Naive thymus-derived CD8-positive, alpha-beta T cell (primary cell): Measurements from ENCODE around the gene TMCC1. TPM values are rescaled to one million over a fixed set of nuclear protein-coding genes. Genes with fewer than 3 reads are reported as not detected.
"Not testable (repeated sequence)": the region's sequence is repeated elsewhere in the genome, so short reads cannot be mapped to it uniquely, and the experiment has no call there.

Source experiments
- ATAC-seq, 2 donors: fragments of 150-1000 bp; cut with Tn5 transposase in 1 of 2; sonication (Bioruptor Pico), chemical (Tn5 transposase) in 1 of 2; 1 replicate in 1 of 2; 2 replicates in 1 of 2; pipeline ENCODE4 v1.10.0; 2021; ENCODE audit warnings: mild to moderate bottlenecking in 2 of 2, moderate library complexity in 2 of 2
- POLR2A ChIA-PET: fragments of 350-600 bp; sonication (Branson Sonifier 250); formaldehyde crosslinking; loops from one replicate; lab custom pipeline; 2021; ENCODE audit warnings: antibody characterized with exemption; lab: Charles Lee
- DNase-seq, 10 donors: peaks; one replicate each; pipeline versions ENCODE4 v3.0.0 to v3.0.0-alpha.2; 2020 to 2022
- H3K27ac Mint-ChIP-seq, 10 donors: one replicate each; pipeline ENCODE4 v1.8.0; 2020 to 2022; ENCODE audit warnings: mild to moderate bottlenecking in 10 of 10, mixed read lengths in 10 of 10, moderate library complexity in 4 of 10, inconsistent platforms in 1 of 10
- H3K27me3 Mint-ChIP-seq, 5 donors: one replicate each; pipeline ENCODE4 v1.8.0; 2021 to 2022; ENCODE audit warnings: mixed read lengths in 5 of 5
- H3K36me3 Mint-ChIP-seq, 3 donors: one replicate each; pipeline ENCODE4 v1.8.0; 2020 to 2022; ENCODE audit warnings: mixed read lengths in 3 of 3, mild to moderate bottlenecking in 2 of 3, inconsistent platforms in 1 of 3
- H3K4me1 Mint-ChIP-seq, 4 donors: one replicate each; pipeline ENCODE4 v1.8.0; 2021 to 2022; ENCODE audit warnings: mixed read lengths in 4 of 4
- H3K4me3 Mint-ChIP-seq, 10 donors: one replicate each; pipeline ENCODE4 v1.8.0; 2020 to 2022; ENCODE audit warnings: mild to moderate bottlenecking in 10 of 10, mixed read lengths in 10 of 10, moderate library complexity in 6 of 10, inconsistent platforms in 1 of 10
- H3K9me3 Mint-ChIP-seq, 9 donors: one replicate each; pipeline ENCODE4 v1.8.0; 2020 to 2022; ENCODE audit warnings: mixed read lengths in 9 of 9, mild to moderate bottlenecking in 3 of 9, inconsistent platforms in 1 of 9, moderate library complexity in 1 of 9
- polyA plus RNA-seq, 3 donors: library from polyadenylated mRNA; unstranded; fragments of 300-500 nt; fragmentation: Illumina TruSeq; gene quantifications; one replicate each; pipeline ENCODE4 v1.2.3, GENCODE V29; 2021
- total RNA-seq, 8 experiments: library from RNA in 2 of 8; stranded (reverse) in 2 of 8; gene quantifications; one replicate each; pipeline ENCODE4 v1.2.3 and lab custom pipeline; 2021 to 2026

Gene TMCC1
- total and polyA plus RNA-seq, 5 experiments from 2014 or later, result 4.2 to 34.9 (median 6.3) TPM

DNA sequence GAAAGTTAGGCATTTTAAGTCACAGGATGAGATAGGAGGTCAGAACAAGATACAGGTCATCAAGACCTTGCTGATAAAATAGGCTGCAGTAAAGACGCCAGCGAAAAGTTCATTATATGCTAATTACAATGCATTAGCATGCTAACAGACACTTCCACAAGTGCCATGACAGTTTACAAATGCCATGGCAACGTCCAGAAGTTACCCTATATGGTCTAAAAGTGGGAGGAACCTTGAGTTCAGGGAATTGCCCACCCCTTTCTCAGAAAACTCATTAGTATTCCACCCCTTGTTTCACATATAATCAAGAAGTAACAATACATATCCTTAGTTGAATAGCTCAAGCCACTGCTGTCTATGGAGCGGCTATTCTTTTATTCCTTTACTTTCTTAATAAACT is 194.3 kb downstream of the TMCC1 start:
- Mint-ChIP-seq H3K36me3 (peaks cover 6 to 39% (median 19%) of the 10 kb centered on the region in 3 donors), H3K4me3 (no peak overlapping the region), H3K9me3 (peaks cover 0 to 19% (median 0%) of the 10 kb centered on the region in 9 donors), H3K4me1 (peaks cover 0 to 15% (median 6%) of the 10 kb centered on the region in 4 donors), H3K27ac (no peak overlapping the region), H3K27me3 (no peaks in the 10 kb centered on the region)
- DNase-seq (no peak), ATAC-seq (no peak)
- POLR2A ChIA-PET, result no interaction called here

DNA sequence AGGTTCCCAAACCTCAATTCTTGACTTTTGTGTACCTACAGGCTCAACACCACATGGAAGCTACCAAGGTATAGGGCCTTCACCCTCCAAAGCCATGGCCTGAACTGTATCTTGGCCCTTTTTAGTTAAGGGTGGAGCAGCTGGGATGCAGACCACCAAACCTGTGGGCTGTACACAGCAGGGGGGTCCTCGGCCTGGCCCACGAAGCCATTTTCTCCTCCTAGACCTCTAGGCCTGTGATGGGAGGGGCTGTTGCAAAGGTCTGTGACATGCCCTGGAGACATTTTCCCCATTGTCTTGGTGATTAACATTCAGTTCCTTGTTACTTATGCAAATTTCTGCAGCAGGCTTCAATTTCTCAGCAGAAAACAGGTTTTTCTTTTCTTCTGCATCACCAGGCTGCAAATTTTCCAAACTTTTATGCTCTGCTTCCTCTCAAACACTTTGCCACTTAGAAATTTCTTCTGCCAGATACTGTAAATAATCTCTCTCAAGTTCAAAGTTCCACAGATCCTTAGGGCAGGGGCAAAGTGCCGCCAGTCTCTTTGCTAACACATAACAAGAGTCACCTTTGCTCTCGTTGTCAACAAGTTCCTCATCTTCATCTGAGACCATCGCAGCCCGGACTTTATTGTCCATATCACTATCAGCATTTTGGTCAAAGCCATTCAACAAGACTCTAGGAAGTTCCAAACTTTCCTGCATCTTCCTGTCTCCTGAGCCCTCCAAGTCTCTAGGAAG is 196.1 kb downstream of the TMCC1 start:
- ATAC-seq (no peak), DNase-seq (no peak)
- Mint-ChIP-seq H3K27me3 (no peaks in the 10 kb centered on the region), H3K36me3 (peaks cover 6 to 34% (median 19%) of the 10 kb centered on the region in 3 donors), H3K4me1 (peaks cover 0 to 13% (median 6%) of the 10 kb centered on the region in 4 donors), H3K27ac (no peak overlapping the region), H3K4me3 (no peak overlapping the region), H3K9me3 (peaks cover 0 to 19% (median 0%) of the 10 kb centered on the region in 9 donors)
- POLR2A ChIA-PET, result no interaction called here

DNA sequence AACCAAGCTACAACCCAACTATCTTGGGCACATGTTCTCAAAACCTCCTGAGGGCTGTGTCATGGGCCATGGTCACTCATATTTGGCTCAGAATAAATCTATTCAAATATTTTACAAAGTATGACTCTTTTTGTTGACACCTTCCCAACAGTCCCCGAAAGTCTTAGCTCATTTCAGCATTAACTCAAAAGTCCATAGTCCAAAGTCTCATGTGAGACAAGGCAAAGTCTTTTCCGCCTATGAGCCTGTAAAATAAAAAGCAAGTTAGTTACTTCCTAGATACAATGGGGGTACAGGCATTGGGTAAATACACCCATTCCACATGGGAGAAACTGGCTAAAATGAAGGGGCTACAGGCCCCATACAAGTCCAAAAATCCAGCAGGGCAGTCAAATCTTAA is 197.1 kb downstream of the TMCC1 start:
- H3K4me3 Mint-ChIP-seq, H3K27ac Mint-ChIP-seq, POLR2A ChIA-PET, DNase-seq, H3K27me3 Mint-ChIP-seq, ATAC-seq: not testable (repeated sequence)
- H3K36me3 Mint-ChIP-seq, result peaks cover 6 to 33% (median 19%) of the 10 kb centered on the region in 3 donors
- H3K9me3 Mint-ChIP-seq, result peaks cover 0 to 19% (median 0%) of the 10 kb centered on the region in 9 donors
- peaks cover 1 to 13% (median 6%) of the 10 kb centered on the region in 4 donors for H3K4me1 Mint-ChIP-seq

DNA sequence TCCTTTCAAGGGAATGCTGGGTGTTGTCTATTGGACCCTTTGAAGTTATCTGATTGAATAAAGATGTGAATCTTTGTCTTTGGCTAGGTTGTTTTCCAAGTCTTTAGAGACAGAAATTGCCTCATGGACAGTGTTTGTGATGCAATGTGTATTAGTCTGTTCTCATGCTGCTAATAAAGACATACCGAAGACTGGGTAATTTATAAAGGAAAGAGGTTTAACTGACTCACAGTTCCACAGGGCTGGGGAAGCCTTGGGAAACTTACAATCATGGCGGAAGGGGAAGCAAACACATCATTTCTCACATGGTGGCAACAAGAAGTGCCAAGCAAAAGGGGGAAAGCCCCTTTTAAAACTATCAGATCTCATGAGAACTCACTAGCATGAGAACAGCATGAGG is 198.3 kb downstream of the TMCC1 start:
- no peak overlapping the region for H3K4me3 Mint-ChIP-seq
- peaks cover 2 to 26% (median 19%) of the 10 kb centered on the region in 3 donors for H3K36me3 Mint-ChIP-seq
- ATAC-seq, result no peak

DNA sequence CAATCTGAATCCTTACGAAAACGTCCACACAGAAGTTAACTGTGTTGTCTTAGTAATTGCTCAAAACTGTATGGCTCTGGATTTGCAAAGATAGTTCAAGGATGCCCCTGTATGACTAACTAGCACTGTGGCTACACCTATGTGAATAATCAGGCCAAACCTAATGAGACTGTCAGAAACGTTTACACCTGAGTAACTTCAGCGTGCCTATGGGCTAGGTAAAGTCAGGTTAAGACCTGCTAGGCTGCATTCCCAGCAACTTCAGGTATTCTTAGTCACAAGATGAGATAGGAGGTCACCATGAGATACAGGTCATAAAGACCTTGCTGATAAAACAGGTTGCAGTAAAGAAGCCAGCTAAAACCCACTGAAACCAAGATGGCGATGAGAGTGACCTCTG is 199.3 kb downstream of the TMCC1 start:
- no peak for ATAC-seq
- Mint-ChIP-seq H3K36me3 (peaks cover 2 to 26% (median 19%) of the 10 kb centered on the region in 3 donors), H3K9me3 (peaks cover 0 to 19% (median 0%) of the 10 kb centered on the region in 9 donors), H3K4me3 (no peak overlapping the region), H3K4me1 (peaks cover 7 to 24% (median 12%) of the 10 kb centered on the region in 4 donors), H3K27me3 (no peaks in the 10 kb centered on the region), H3K27ac (no peak overlapping the region)
- POLR2A ChIA-PET, result no interaction called here
- DNase-seq, result no peak

More for the DNA sequence above, 198.3 kb downstream of the TMCC1 start:
- Mint-ChIP-seq H3K9me3 (peaks cover 0 to 19% (median 0%) of the 10 kb centered on the region in 9 donors), H3K4me1 (peaks cover 7 to 23% (median 10%) of the 10 kb centered on the region in 4 donors), H3K27me3 (no peaks in the 10 kb centered on the region), H3K27ac (no peak overlapping the region)
- no peak for DNase-seq
- POLR2A ChIA-PET, result no interaction called here

DNA sequence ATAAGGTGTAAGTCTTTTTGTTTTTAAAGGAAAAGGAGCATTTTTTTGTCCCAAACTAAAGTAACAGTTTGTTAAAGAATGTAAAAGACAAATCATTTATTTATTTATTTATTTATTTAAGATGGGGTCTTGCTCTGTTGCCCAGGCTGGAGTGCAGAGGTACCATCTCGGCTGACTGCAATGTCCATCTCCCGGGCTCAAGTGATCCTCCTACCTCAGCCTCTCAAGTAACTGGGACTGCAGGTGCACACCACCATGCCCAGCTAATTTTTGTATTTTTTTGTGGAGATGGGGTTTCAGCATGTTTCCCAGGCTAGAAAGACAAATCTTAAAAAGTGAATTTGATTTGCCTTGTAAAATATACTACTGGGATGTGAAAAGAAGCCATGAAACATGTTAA is 200.8 kb downstream of the TMCC1 start:
- no peak overlapping the region for H3K27ac Mint-ChIP-seq
- H3K4me3 Mint-ChIP-seq, result no peak overlapping the region
- DNase-seq, result no peak
- ATAC-seq, result no peak
- H3K36me3 Mint-ChIP-seq, result peaks cover 1 to 19% (median 17%) of the 10 kb centered on the region in 3 donors
- peaks cover 0 to 13% (median 0%) of the 10 kb centered on the region in 9 donors for H3K9me3 Mint-ChIP-seq
- H3K27me3 Mint-ChIP-seq, result no peaks in the 10 kb centered on the region
- POLR2A ChIA-PET, result no interaction called here
- H3K4me1 Mint-ChIP-seq, result peaks cover 5 to 24% (median 11%) of the 10 kb centered on the region in 4 donors

DNA sequence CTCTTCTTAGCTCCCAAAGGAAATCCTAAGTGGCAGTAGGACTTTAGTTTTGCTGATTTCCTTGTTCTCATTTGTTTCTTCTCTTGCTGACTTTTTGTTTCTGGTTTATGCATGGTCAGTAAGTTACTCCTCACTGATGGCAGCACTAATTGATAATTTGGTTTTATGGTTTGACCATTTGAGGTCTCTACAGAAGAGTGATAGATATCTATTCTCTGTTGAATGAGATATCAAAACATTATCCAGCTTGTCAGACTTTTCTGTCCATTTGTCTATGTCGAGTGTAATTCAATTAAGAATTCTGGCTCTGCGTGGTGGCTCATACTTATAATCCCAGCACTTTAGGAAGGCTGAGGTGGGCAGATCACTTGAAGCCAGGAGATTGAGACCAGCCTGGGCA is 202.5 kb downstream of the TMCC1 start:
- Mint-ChIP-seq H3K4me1 (peaks cover 6 to 24% (median 11%) of the 10 kb centered on the region in 4 donors), H3K27ac (peak overlapping the region in 3 of 10 donors; percentile 20 to 41 (median 25)), H3K27me3 (no peaks in the 10 kb centered on the region), H3K36me3 (peaks cover 0 to 10% (median 4%) of the 10 kb centered on the region in 3 donors), H3K4me3 (no peak overlapping the region), H3K9me3 (peaks cover 0 to 9% (median 0%) of the 10 kb centered on the region in 9 donors)
- DNase-seq (no peak), ATAC-seq (no peak)
- POLR2A ChIA-PET, result interaction anchor here (0.5 kb wide), 1 partner anchor 24 kb away, joined by 3 read pairs; no protein-coding TSS in a partner anchor

DNA sequence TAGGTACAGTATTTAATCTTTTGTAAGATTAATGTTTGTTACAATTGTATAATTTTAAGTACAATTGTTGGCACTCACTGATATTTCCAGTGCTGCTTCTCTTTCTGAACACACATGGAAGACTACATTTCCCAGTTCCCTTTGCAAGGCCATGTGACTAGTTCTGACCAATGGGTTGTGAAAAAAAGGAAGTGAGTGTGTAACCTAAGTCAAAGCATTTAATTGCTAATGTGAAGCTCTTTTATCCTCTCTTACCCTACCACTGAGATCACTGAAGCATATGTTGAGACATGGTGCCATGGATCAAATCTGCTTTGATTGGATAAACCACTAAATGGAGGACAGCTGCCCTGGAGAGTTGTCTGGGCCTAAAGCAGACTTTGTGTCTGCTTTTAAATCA is 203.1 kb downstream of the TMCC1 start:
- POLR2A ChIA-PET, result no interaction called here
- peaks cover 0 to 5% (median 0%) of the 10 kb centered on the region in 3 donors for H3K36me3 Mint-ChIP-seq
- peak; percentile 89 to 98 for ATAC-seq

DNA sequence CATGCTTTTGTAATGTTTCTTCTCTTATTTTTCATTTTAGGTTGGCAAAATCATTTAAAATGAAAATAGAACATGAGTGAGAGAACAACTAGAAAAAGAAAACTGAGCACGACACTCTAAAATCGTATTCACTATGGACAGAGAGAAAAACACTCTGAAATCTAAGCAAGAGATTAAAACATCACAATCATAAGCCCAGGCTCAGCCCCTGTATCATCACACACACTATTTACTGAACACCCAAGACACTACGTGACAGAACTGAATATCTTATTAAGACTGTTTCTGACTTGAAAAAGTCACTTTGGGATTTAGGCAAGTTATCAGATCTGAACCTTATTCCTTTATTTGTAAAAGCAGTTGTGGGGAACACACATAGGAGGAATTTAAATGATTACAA is 204.5 kb downstream of the TMCC1 start:
- Mint-ChIP-seq H3K27ac (no peak overlapping the region), H3K36me3 (peaks cover 0 to 3% (median 0%) of the 10 kb centered on the region in 3 donors), H3K27me3 (no peaks in the 10 kb centered on the region), H3K9me3 (no peaks in the 10 kb centered on the region), H3K4me3 (no peak overlapping the region), H3K4me1 (peaks cover 8 to 15% (median 10%) of the 10 kb centered on the region in 4 donors)
- POLR2A ChIA-PET, result interaction anchor here (0.5 kb wide), 1 partner anchor 22 kb away, joined by 4 read pairs; no protein-coding TSS in a partner anchor
- DNase-seq (no peak), ATAC-seq (no peak)

More for the DNA sequence above, 203.1 kb downstream of the TMCC1 start:
- Mint-ChIP-seq H3K4me3 (no peak overlapping the region), H3K4me1 (peaks cover 7 to 23% (median 12%) of the 10 kb centered on the region in 4 donors), H3K27me3 (no peaks in the 10 kb centered on the region), H3K9me3 (peaks cover 0 to 4% (median 0%) of the 10 kb centered on the region in 9 donors), H3K27ac (peak overlapping the region in 2 of 10 donors; percentile 1 to 21)
- DNase-seq, result peak in 8 of 10 donors; percentile 6 to 62 (median 47)

DNA sequence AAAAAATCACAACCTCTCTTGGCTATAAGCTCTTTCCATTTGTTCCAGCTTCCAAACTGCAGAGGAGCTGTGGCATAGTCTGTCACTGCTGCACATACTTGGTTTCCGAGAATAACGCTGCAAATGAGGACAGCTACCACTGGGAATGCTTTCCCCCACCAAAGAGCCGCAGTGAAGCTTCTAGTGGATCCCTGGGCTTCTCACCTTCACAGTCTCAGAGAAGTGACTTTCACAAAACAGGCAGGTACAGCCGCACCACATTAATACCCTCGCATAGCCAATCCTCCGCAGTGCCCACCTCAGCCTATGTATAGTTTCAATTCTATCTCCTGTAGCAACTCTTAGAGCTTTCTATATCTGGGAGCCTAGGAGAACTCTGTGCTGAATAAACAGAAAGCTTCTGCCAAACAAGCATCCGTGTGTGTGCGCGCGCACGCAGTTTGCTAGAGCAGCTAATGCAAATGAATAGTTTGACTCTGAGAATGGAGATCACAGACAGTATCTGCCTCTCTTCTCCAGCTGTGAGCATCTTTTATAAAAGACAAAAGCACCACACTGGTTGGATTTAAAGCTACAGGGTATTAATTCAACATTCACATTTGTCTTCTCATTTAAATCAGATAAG is 205.1 kb downstream of the TMCC1 start:
- POLR2A ChIA-PET, result interaction anchor here (0.5 kb wide), 1 partner anchor 23 kb away, joined by 4 read pairs; no protein-coding TSS in a partner anchor
- Mint-ChIP-seq H3K27me3 (no peaks in the 10 kb centered on the region), H3K36me3 (peaks cover 0 to 3% (median 0%) of the 10 kb centered on the region in 3 donors), H3K4me3 (no peak overlapping the region), H3K9me3 (no peaks in the 10 kb centered on the region), H3K27ac (no peak overlapping the region), H3K4me1 (peaks cover 8 to 12% (median 10%) of the 10 kb centered on the region in 4 donors)
- DNase-seq, result no peak
- ATAC-seq, result no peak

DNA sequence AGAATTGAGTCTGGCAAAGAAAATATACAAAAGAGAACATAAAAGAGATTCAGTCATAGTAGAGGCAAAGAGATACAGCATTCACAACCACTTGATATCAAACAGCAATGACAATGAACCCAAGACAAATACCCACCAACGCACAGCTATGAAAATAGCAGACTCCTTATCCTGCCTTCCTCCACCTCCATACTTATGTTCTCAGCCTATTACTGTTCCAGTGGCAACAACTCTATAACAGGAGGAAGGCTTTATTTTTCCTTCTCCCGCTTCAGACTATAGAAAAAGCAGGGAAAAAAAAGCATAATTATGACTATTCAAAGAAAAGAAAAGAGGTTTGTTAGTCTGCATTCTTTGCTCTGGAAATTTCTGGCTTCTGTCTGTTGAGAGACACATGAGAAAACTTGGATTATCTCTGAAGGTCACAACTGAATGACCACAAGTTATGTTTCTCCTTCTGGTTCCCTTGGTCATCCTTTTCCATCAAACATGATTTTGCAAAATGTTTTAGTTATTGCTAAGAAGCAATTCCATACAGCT is 205.9 kb downstream of the TMCC1 start:
- DNase-seq, result no peak
- POLR2A ChIA-PET, result no interaction called here
- Mint-ChIP-seq H3K4me3 (no peak overlapping the region), H3K4me1 (peaks cover 8 to 12% (median 10%) of the 10 kb centered on the region in 4 donors), H3K27ac (no peak overlapping the region), H3K9me3 (no peaks in the 10 kb centered on the region), H3K27me3 (no peaks in the 10 kb centered on the region), H3K36me3 (peaks cover 0 to 3% (median 0%) of the 10 kb centered on the region in 3 donors)
- no peak for ATAC-seq

DNA sequence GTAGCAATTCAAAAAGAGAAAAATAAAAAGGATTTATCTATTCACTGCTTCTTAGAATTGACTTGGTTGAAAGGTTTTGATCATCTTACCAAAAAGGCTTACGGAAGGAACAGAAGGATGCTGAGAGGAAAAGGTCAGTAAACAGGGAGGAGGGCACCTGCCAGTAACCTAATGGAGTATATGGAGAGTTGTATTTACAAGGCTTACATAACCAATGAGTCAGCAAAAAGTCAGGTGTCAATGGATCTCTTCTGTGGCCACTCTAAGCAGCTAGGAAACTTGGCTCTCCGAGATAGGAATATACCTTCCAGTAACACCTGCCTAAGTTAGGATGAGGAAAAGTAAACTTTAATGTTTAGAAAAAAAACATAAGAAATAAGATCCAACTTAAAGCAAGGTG is 206.6 kb downstream of the TMCC1 start:
- H3K4me1 Mint-ChIP-seq, result peaks cover 8 to 12% (median 10%) of the 10 kb centered on the region in 4 donors
- POLR2A ChIA-PET, result no interaction called here
- DNase-seq, result no peak
- no peaks in the 10 kb centered on the region for H3K9me3 Mint-ChIP-seq
- no peak overlapping the region for H3K4me3 Mint-ChIP-seq
- ATAC-seq, result no peak
- peaks cover 0 to 3% (median 0%) of the 10 kb centered on the region in 3 donors for H3K36me3 Mint-ChIP-seq
- H3K27ac Mint-ChIP-seq, result peak overlapping the region in 1 of 10 donors; percentile 10
- H3K27me3 Mint-ChIP-seq, result no peaks in the 10 kb centered on the region
